Activated CD4-positive, alpha-beta T cell treated with anti-CD3 and anti-CD28 coated beads for 36 hours (primary cell): ENCODE data around the gene LPCAT3. TPM values are rescaled to one million over a fixed set of nuclear protein-coding genes. Genes with fewer than 3 reads are reported as not detected.

ENCODE experiments used
- ATAC-seq: fragments of 200-7000 bp; cut with Tn5 transposase; one replicate; pipeline ENCODE4 v1.10.0; 2021; ENCODE audit warnings: mild to moderate bottlenecking, moderate library complexity
- CTCF ChIA-PET: fragments of 350-600 bp; sonication (Branson Sonifier 250); formaldehyde crosslinking; loops from one replicate; lab custom pipeline; 2021; ENCODE audit warnings: antibody characterized with exemption; lab: Charles Lee
- POLR2A ChIA-PET: fragments of 350-600 bp; sonication (Branson Sonifier 250); formaldehyde crosslinking; loops from one replicate; lab custom pipeline; 2021; ENCODE audit warnings: antibody characterized with exemption, inconsistent platforms; lab: Charles Lee
- DNase-seq: peaks from one replicate; pipeline ENCODE4 v3.0.0-alpha.2; 2020
- H3K27ac Mint-ChIP-seq: one replicate; pipeline ENCODE4 v1.8.0; 2021; ENCODE audit warnings: mixed read lengths
- H3K27me3 Mint-ChIP-seq: one replicate; pipeline ENCODE4 v1.8.0; 2021; ENCODE audit warnings: mixed read lengths
- H3K36me3 Mint-ChIP-seq: one replicate; pipeline ENCODE4 v1.8.0; 2021; ENCODE audit warnings: low read depth, mixed read lengths
- H3K4me1 Mint-ChIP-seq: one replicate; pipeline ENCODE4 v1.8.0; 2021; ENCODE audit warnings: mixed read lengths
- H3K4me3 Mint-ChIP-seq: one replicate; pipeline ENCODE4 v1.8.0; 2021; ENCODE audit warnings: mild to moderate bottlenecking, moderate library complexity, mixed read lengths
- H3K9me3 Mint-ChIP-seq: one replicate; pipeline ENCODE4 v1.8.0; 2021; ENCODE audit warnings: low read depth, mixed read lengths
- intact Hi-C, 2 experiments: fragments of 100-400 bp; cut with DNase I in 1 of 2; cut with micrococcal nuclease in 1 of 2; formaldehyde crosslinking; loops; one replicate each; pipeline versions ENCODE4 v1.14.2 to v1.15.1; 2022 to 2024; cut with DNase I, micrococcal nuclease
- total RNA-seq, 2 experiments: library from RNA; stranded (reverse); gene quantifications; one replicate each; pipeline ENCODE4 v1.2.3, GENCODE V29; 2021

The LPCAT3 gene
- total RNA-seq, 2 experiments from 2014 or later = 20.8 to 28.0 TPM

GRCh38 chr12:6952863-6953441, 65.3 kb downstream of the LPCAT3 start:
- ATAC-seq (no peak), DNase-seq (peak; percentile 45)
- ChIA-PET CTCF (interaction anchor here (0.5 to 11.3 kb wide), 9 partner anchors 9 to 138 kb away, joined by 3 to 237 read pairs (median 3); partner anchors contain the start of gene SPSB2), POLR2A (interaction anchor here (0.6 to 2.2 kb wide), 4 partner anchors 8 to 255 kb away, joined by 3 to 19 read pairs (median 8); partner anchors contain the start of genes C12orf57 and RNU7-1)
- Mint-ChIP-seq H3K36me3 (peaks cover 62% of the 10 kb centered on the region), H3K4me3 (peak overlapping the region; percentile 95), H3K9me3 (no peaks in the 10 kb centered on the region), H3K27me3 (no peaks in the 10 kb centered on the region), H3K27ac (peak overlapping the region; percentile 97), H3K4me1 (peaks cover 70% of the 10 kb centered on the region)
- intact Hi-C loops = loop anchor here (1.0 to 10.0 kb wide), 4 partner anchors 8 to 982 kb away; partner anchors contain the start of genes CHD4 (in 1 of the 2), GAPDH (in 1 of the 2) and SLC2A3 (in 1 of the 2)

DNA sequence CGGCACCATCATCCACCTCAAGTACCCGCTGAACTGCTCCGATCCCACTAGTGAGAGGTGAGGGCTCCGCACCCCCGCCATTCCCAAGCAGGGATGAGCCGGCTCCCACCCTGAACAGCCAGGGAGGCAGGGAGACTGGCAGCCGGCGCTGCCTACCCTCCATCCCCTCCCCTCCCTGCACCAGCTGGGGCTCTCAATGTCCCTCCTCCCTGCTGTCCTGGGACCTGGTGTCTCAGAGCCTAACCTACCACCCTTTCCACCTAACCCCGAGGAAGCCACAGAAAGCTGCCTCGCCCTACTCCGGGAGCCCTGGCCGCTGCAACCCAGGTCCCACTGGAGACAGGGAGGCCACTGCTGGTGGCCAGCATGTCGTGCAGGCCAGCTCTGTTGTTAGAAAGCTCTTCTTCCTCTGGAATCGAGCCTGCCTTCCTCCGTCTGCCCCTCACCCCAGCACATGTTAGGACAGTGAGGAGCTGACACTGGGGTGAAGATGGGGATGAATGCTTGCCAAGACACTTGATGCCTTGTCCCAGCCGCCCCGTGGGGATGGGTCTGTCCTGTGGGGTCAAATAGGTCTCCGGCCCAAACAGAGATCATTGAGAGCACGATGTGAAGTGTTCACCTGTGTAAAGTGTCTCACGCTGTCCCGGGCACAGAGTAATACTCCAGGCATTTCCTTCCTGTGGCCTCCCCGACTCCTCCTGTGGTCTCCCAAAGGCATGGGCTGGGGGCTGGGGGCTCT, 66.0 kb downstream of the LPCAT3 start:
- H3K36me3 Mint-ChIP-seq = peaks cover 57% of the 10 kb centered on the region
- peaks cover 71% of the 10 kb centered on the region for H3K4me1 Mint-ChIP-seq
- peak overlapping the region; percentile 95 for H3K4me3 Mint-ChIP-seq
- ChIA-PET POLR2A (interaction anchor here (0.5 to 2.2 kb wide), 6 partner anchors 8 to 347 kb away, joined by 3 to 19 read pairs (median 4); partner anchors contain the start of genes C12orf57 and RNU7-1), CTCF (interaction anchor here (0.5 to 11.3 kb wide), 8 partner anchors 10 to 139 kb away, joined by 3 to 237 read pairs (median 4); partner anchors contain the start of gene SPSB2)
- DNase-seq (peak; percentile 46), ATAC-seq (no peak)
- intact Hi-C loops = loop anchor here (5.0 to 10.0 kb wide), 3 partner anchors 345 to 983 kb away; partner anchors contain the start of genes CHD4 (in 1 of the 2), GAPDH (in 1 of the 2) and SLC2A3 (in 1 of the 2)
- H3K27me3 Mint-ChIP-seq = no peaks in the 10 kb centered on the region
- peak overlapping the region; percentile 97 for H3K27ac Mint-ChIP-seq
- no peaks in the 10 kb centered on the region for H3K9me3 Mint-ChIP-seq

DNA sequence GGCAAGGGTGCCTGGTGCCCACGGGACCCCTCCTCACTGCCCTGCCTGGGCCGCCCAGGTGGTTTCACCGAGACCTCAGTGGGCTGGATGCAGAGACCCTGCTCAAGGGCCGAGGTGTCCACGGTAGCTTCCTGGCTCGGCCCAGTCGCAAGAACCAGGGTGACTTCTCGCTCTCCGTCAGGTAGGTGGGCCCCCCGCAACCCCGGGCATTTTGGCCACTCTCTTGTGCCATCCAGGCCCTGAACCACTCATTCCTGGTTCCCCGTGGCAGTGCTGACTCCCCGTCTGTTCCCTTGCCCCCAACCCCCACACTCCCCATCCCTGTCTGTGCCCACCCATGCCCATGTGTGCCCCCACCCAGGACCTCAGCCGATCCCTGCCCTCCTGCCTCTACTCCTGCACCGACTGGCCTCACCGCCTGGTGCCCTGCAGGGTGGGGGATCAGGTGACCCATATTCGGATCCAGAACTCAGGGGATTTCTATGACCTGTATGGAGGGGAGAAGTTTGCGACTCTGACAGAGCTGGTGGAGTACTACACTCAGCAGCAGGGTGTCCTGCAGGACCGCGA, 66.6 kb downstream of the LPCAT3 start:
- intact Hi-C loops = loop anchor here (5.0 to 10.0 kb wide), 3 partner anchors 344 to 983 kb away; partner anchors contain the start of genes CHD4 (in 1 of the 2), GAPDH (in 1 of the 2) and SLC2A3 (in 1 of the 2)
- Mint-ChIP-seq H3K27ac (peak overlapping the region; percentile 97), H3K36me3 (peaks cover 54% of the 10 kb centered on the region), H3K9me3 (no peaks in the 10 kb centered on the region), H3K27me3 (no peaks in the 10 kb centered on the region), H3K4me1 (peaks cover 71% of the 10 kb centered on the region), H3K4me3 (peak overlapping the region; percentile 95)
- POLR2A ChIA-PET = interaction anchor here (0.5 to 2.2 kb wide), 6 partner anchors 8 to 347 kb away, joined by 3 to 19 read pairs (median 4); partner anchors contain the start of genes C12orf57 and RNU7-1
- DNase-seq (peak; percentile 54), ATAC-seq (peak; percentile 13)
- CTCF ChIA-PET = interaction anchor here (0.6 to 11.3 kb wide), 8 partner anchors 9 to 140 kb away, joined by 3 to 237 read pairs (median 4); no protein-coding TSS in a partner anchor

- Mint-ChIP-seq H3K9me3 (no peaks in the 10 kb centered on the region), H3K27me3 (no peaks in the 10 kb centered on the region), H3K36me3 (peaks cover 48% of the 10 kb centered on the region), H3K4me3 (peak within 1 kb of the TSS; percentile 95), H3K27ac (peak within 1 kb of the TSS; percentile 97), H3K4me1 (peaks cover 66% of the 10 kb centered on the region)
- POLR2A ChIA-PET = interaction anchor here (0.6 to 0.8 kb wide), 2 partner anchors 11 to 79 kb away, joined by 3 read pairs; no protein-coding TSS in a partner anchor
- CTCF ChIA-PET = interaction anchor here (0.6 to 11.3 kb wide), 4 partner anchors 11 to 40 kb away, joined by 3 to 237 read pairs (median 8); no protein-coding TSS in a partner anchor
- intact Hi-C loops = loop anchor here (5.0 to 10.0 kb wide), 3 partner anchors 344 to 984 kb away; partner anchors contain the start of genes CHD4 (in 1 of the 2), GAPDH (in 1 of the 2) and SLC2A3 (in 1 of the 2)
- peak; percentile 78 for DNase-seq
- peak; percentile 27 for ATAC-seq
Observed at GRCh38 chr12:6950811-6951540, 67.3 kb downstream of the LPCAT3 start, which contains the start of gene PTPN6. PTPN6 (plus strand) TSS chr12:6951356; CDS start chr12:6951513, 157 bp downstream.

GRCh38 chr12:6950401-6950801, 67.9 kb downstream of the LPCAT3 start:
- no peak for ATAC-seq
- peak overlapping the region; percentile 97 for H3K27ac Mint-ChIP-seq
- no peaks in the 10 kb centered on the region for H3K9me3 Mint-ChIP-seq
- H3K36me3 Mint-ChIP-seq = peaks cover 48% of the 10 kb centered on the region
- peak; percentile 66 for DNase-seq
- H3K4me3 Mint-ChIP-seq = peak overlapping the region; percentile 95
- intact Hi-C loops = loop anchor here (5.0 to 10.0 kb wide), 3 partner anchors 343 to 984 kb away; partner anchors contain the start of genes CHD4 (in 1 of the 2), GAPDH (in 1 of the 2) and SLC2A3 (in 1 of the 2)
- POLR2A ChIA-PET = no interaction called here
- H3K27me3 Mint-ChIP-seq = no peaks in the 10 kb centered on the region
- CTCF ChIA-PET = interaction anchor here (0.9 to 11.3 kb wide), 5 partner anchors 11 to 68 kb away, joined by 4 to 237 read pairs (median 6); partner anchors contain the start of gene LPCAT3
- H3K4me1 Mint-ChIP-seq = peaks cover 66% of the 10 kb centered on the region

GRCh38 chr12:6948873-6949594, 69.2 kb downstream of the LPCAT3 start:
- Mint-ChIP-seq H3K4me3 (peak overlapping the region; percentile 42), H3K36me3 (peaks cover 40% of the 10 kb centered on the region), H3K9me3 (no peaks in the 10 kb centered on the region), H3K27me3 (no peaks in the 10 kb centered on the region), H3K4me1 (peaks cover 58% of the 10 kb centered on the region), H3K27ac (peak overlapping the region; percentile 97)
- intact Hi-C loops = no loop called here
- peak; percentile 55 for DNase-seq
- ATAC-seq = no peak
- POLR2A ChIA-PET = interaction anchor here (0.8 to 1.1 kb wide), 3 partner anchors 11 to 160 kb away, joined by 3 to 6 read pairs (median 3); partner anchors contain the start of gene C1RL
- CTCF ChIA-PET = interaction anchor here (0.6 to 11.3 kb wide), 11 partner anchors 9 to 171 kb away, joined by 3 to 237 read pairs (median 4); partner anchors contain the start of genes C1RL and LPCAT3

DNA sequence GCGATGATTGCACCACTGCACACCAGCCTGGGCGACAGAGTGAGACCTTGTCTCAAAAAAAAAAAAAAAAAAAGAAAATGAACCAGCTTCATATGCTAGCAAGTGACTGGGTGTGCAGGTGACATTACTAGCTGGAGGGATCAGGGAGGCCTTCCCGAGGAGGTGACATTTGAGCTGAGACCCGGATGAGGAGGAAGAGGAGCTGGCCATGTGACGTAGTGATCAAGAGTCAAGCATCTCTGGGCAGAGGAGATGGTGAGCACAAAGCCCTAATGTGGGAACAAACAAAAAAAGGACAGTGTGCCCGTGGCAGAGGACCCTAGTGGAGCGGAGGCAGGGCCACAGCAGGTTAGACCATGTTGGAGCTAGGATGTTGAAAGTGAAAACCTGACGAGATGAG, 70.7 kb downstream of the LPCAT3 start:
- Mint-ChIP-seq H3K9me3 (no peaks in the 10 kb centered on the region), H3K27ac (peak overlapping the region; percentile 97), H3K4me3 (peak overlapping the region; percentile 81), H3K4me1 (peaks cover 66% of the 10 kb centered on the region), H3K27me3 (no peaks in the 10 kb centered on the region), H3K36me3 (peaks cover 28% of the 10 kb centered on the region)
- POLR2A ChIA-PET = interaction anchor here (0.6 to 5.3 kb wide), 3 partner anchors 11 to 898 kb away, joined by 3 to 142 read pairs (median 4); no protein-coding TSS in a partner anchor
- ATAC-seq = no peak
- CTCF ChIA-PET = interaction anchor here (0.7 to 11.3 kb wide), 8 partner anchors 9 to 198 kb away, joined by 3 to 237 read pairs (median 4); partner anchors contain the start of genes C1RL and SPSB2
- intact Hi-C loops = no loop called here
- no peak for DNase-seq

GRCh38 chr12:6946920-6947374, 71.3 kb downstream of the LPCAT3 start:
- intact Hi-C loops = no loop called here
- H3K9me3 Mint-ChIP-seq = no peaks in the 10 kb centered on the region
- POLR2A ChIA-PET = interaction anchor here (0.6 to 5.3 kb wide), 3 partner anchors 12 to 899 kb away, joined by 3 to 142 read pairs (median 5); no protein-coding TSS in a partner anchor
- peak overlapping the region; percentile 97 for H3K27ac Mint-ChIP-seq
- CTCF ChIA-PET = interaction anchor here (0.6 to 11.3 kb wide), 13 partner anchors 9 to 199 kb away, joined by 3 to 237 read pairs (median 4); partner anchors contain the start of genes C1RL, C1S, CLSTN3 and SPSB2
- no peak for ATAC-seq
- peak overlapping the region; percentile 81 for H3K4me3 Mint-ChIP-seq
- H3K4me1 Mint-ChIP-seq = peaks cover 71% of the 10 kb centered on the region
- no peak for DNase-seq
- H3K36me3 Mint-ChIP-seq = peaks cover 21% of the 10 kb centered on the region
- no peaks in the 10 kb centered on the region for H3K27me3 Mint-ChIP-seq
